PC-9 (cell line): ENCODE results near the gene SPTB. TPM values are rescaled to one million over a fixed set of nuclear protein-coding genes. Genes with fewer than 3 reads are reported as not detected.

Experiments used
- BruUV-seq: library from RNA; stranded (reverse); fragments of 400-500 nt; replicated peaks from 2 replicates; lab custom pipeline; 2021; lab: Mats Ljungman, UMichigan
- CTCF ChIA-PET: fragments of 300-600 bp; sonication (Branson Sonifier 250); formaldehyde crosslinking; loops from one replicate; lab custom pipeline; 2022; ENCODE audit warnings: antibody characterized with exemption; lab: Charles Lee
- POLR2A ChIA-PET: fragments of 300-600 bp; sonication (Branson Sonifier 250); formaldehyde crosslinking; loops from one replicate; lab custom pipeline; 2022; ENCODE audit warnings: antibody characterized with exemption; ENCODE audit not compliant: unreplicated experiment; lab: Charles Lee
- DNase-seq, 2 experiments: peaks; one replicate each; pipeline versions ENCODE4 v3.0.0 to v3.0.0-alpha.2; 2015 to 2022; ENCODE audit warnings: mixed read lengths in 1 of 2
- H2AFZ ChIP-seq: fragments of 200-600 bp; sonication (generic); 2 replicates; pipeline ENCODE4 v1.8.1; 2017; ENCODE audit warnings: antibody characterized with exemption
- H3F3A ChIP-seq: fragments of 200-600 bp; sonication (generic); 2 replicates; pipeline ENCODE4 v1.8.1; 2017; ENCODE audit warnings: antibody characterized with exemption, mild to moderate bottlenecking, low read depth; ENCODE audit not compliant: insufficient read depth
- H3K27ac ChIP-seq: fragments of 200-600 bp; sonication (generic); 2 replicates; pipeline ENCODE4 v1.6.1; 2016; ENCODE audit warnings: mixed run types
- H3K27me3 ChIP-seq: fragments of 200-600 bp; sonication (generic); 2 replicates; pipeline ENCODE4 v1.6.1; 2016; ENCODE audit warnings: low read depth, mixed run types; ENCODE audit not compliant: insufficient read depth
- H3K36me3 ChIP-seq: fragments of 200-600 bp; sonication (generic); 2 replicates; pipeline ENCODE4 v1.6.1; 2016; ENCODE audit warnings: low read depth, mixed run types
- H3K4me1 ChIP-seq: fragments of 200-600 bp; sonication (generic); replicated peaks from 2 replicates; pipeline ENCODE4 v1.6.1; 2016; ENCODE audit warnings: mixed run types; ENCODE audit not compliant: insufficient read depth
- H3K4me2 ChIP-seq: fragments of 200-600 bp; sonication (generic); 2 replicates; pipeline ENCODE4 v1.6.1; 2017; ENCODE audit warnings: mixed run types
- H3K4me3 ChIP-seq: fragments of 200-600 bp; sonication (generic); 2 replicates; pipeline ENCODE4 v1.6.1; 2016; ENCODE audit warnings: mixed run types
- H3K79me2 ChIP-seq: fragments of 200-600 bp; sonication (generic); 2 replicates; pipeline ENCODE4 v1.6.1; 2017; ENCODE audit warnings: low read depth, mixed run types
- H3K9me2 ChIP-seq: fragments of 200-600 bp; sonication (generic); 2 replicates; pipeline ENCODE4 v1.8.1; 2017; ENCODE audit warnings: mild to moderate bottlenecking; ENCODE audit not compliant: insufficient read depth
- H3K9me3 ChIP-seq: fragments of 200-600 bp; sonication (generic); 2 replicates; pipeline ENCODE4 v1.8.1; 2016; ENCODE audit warnings: low read depth; ENCODE audit not compliant: insufficient read depth
- H4K20me1 ChIP-seq: fragments of 200-600 bp; sonication (generic); 2 replicates; pipeline ENCODE4 v1.8.1; 2017; ENCODE audit not compliant: insufficient read depth
- CTCF ChIP-seq: fragments of 200-600 bp; sonication (generic); conservative IDR thresholded peaks from 2 replicates; pipeline ENCODE4 v1.6.1; 2017; ENCODE audit warnings: mixed run types, antibody characterized with exemption, mild to moderate bottlenecking, moderate library complexity
- EZH2 ChIP-seq: fragments of 200-600 bp; sonication (generic); IDR thresholded peaks from 2 replicates; pipeline ENCODE4 v1.8.0; 2017; ENCODE audit warnings: antibody characterized with exemption, low read depth
- intact Hi-C: fragments of 100-400 bp; cut with micrococcal nuclease; formaldehyde crosslinking; loops from one replicate; pipeline ENCODE4 v1.10.0; 2022; ENCODE audit not compliant: unreplicated experiment
- total RNA-seq: library from RNA; stranded (reverse); gene quantifications from 2 replicates; pipeline ENCODE4 v1.2.3, GENCODE V29; 2021

The SPTB gene
- total RNA-seq, 1 experiment from 2014 or later: 0.50 TPM

DNA sequence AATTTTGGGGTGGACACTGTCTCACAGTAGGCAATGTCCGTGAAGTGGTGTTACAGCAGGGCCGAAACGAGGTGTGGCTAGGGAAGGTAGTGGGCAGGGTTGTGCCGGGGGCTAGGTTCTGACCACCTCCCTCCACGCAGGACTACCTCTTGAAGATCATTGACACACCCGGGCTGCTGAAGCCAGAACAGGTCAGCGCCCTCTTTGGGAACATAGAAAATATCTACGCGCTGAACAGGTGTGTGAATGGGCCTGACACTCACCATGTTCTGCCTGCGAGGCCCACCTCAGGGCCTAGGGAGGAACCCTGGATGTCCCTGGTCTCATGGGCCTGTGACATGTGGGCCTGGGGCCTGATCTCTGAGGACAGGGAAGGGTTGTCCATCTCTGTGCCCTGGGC is 150.9 kb downstream of the SPTB start:
- DNase-seq: no peak
- intact Hi-C loops: no loop called here
- Histone ChIP-seq H3K4me2 (no peak overlapping the region), H2AFZ (no peak overlapping the region), H3F3A (peaks cover 18% of the 10 kb centered on the region), H3K9me2 (no peaks in the 10 kb centered on the region), H3K27me3 (no peaks in the 10 kb centered on the region), H3K9me3 (no peaks in the 10 kb centered on the region), H4K20me1 (no peaks in the 10 kb centered on the region), H3K36me3 (peaks cover 17% of the 10 kb centered on the region), H3K4me1 (peaks cover 35% of the 10 kb centered on the region), H3K27ac (no peak overlapping the region), H3K79me2 (peaks cover 37% of the 10 kb centered on the region), H3K4me3 (no peak overlapping the region)
- no peak for TF ChIP-seq EZH2
- no peak for TF ChIP-seq CTCF
- no TSS peak for BruUV-seq
- ChIA-PET POLR2A (no interaction called here), CTCF (no interaction called here)

DNA sequence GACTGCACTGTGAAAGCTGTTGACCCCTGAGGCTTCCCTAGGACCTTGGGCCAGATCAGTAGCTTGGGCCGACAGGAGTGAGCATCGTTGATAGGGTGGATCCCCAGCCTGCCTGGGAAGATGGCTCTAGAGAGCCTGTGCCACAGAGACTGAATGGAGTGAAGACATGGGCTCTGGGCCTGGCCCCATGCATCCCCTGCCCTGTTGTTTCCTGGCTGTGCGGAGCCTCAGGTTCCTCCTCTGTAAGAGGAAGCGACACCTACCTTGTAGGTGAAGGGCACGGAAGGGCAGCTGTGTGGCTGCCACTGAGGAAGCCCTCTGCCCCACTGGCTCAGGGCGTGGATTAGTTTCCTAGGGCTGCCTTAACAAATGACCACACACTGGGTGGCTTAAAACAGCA is 151.6 kb downstream of the SPTB start:
- H3K4me2 ChIP-seq: no peak overlapping the region
- CTCF ChIA-PET: no interaction called here
- DNase-seq: no peak
- H3K4me3 ChIP-seq: no peak overlapping the region
- no peak for TF ChIP-seq CTCF
- TF ChIP-seq EZH2: no peak
- H3K79me2 ChIP-seq: peaks cover 43% of the 10 kb centered on the region
- H3K9me3 ChIP-seq: no peaks in the 10 kb centered on the region
- intact Hi-C loops: no loop called here
- no peaks in the 10 kb centered on the region for H3K9me2 ChIP-seq
- POLR2A ChIA-PET: interaction anchor here (0.7 kb wide), 1 partner anchor 322 kb away, joined by 3 read pairs; no protein-coding TSS in a partner anchor
- H2AFZ ChIP-seq: no peak overlapping the region
- peaks cover 18% of the 10 kb centered on the region for H3F3A ChIP-seq
- peaks cover 17% of the 10 kb centered on the region; the same call in 1 of the 2 replicates for H3K36me3 ChIP-seq
- H3K27me3 ChIP-seq: no peaks in the 10 kb centered on the region
- peaks cover 42% of the 10 kb centered on the region for H3K4me1 ChIP-seq
- BruUV-seq: no TSS peak
- H3K27ac ChIP-seq: no peak overlapping the region
- H4K20me1 ChIP-seq: no peaks in the 10 kb centered on the region

- H2AFZ ChIP-seq: no peak overlapping the region
- peaks cover 18% of the 10 kb centered on the region for H3F3A ChIP-seq
- H3K27me3 ChIP-seq: no peaks in the 10 kb centered on the region
- H3K27ac ChIP-seq: no peak overlapping the region
- no peaks in the 10 kb centered on the region for H4K20me1 ChIP-seq
- intact Hi-C loops: loop anchor here (2.0 kb wide), 1 partner anchor 57 kb away; no protein-coding TSS in a partner anchor
- no peak for DNase-seq
- H3K9me2 ChIP-seq: no peaks in the 10 kb centered on the region
- TF ChIP-seq CTCF: no peak
- no peak for TF ChIP-seq EZH2
- no peaks in the 10 kb centered on the region for H3K9me3 ChIP-seq
- BruUV-seq: no TSS peak
- H3K4me1 ChIP-seq: peaks cover 47% of the 10 kb centered on the region
- ChIA-PET CTCF (no interaction called here), POLR2A (interaction anchor here (0.7 kb wide), 1 partner anchor 323 kb away, joined by 3 read pairs; no protein-coding TSS in a partner anchor)
- H3K4me3 ChIP-seq: no peak overlapping the region
- no peak overlapping the region for H3K4me2 ChIP-seq
- peaks cover 17% of the 10 kb centered on the region; the same call in 1 of the 2 replicates for H3K36me3 ChIP-seq
- peaks cover 47% of the 10 kb centered on the region for H3K79me2 ChIP-seq
Measured at GRCh38 chr14:64727551-64728071, 152.1 kb downstream of the SPTB start.
